Dendritic cell treated with granulocyte-macrophage colony-stimulating factor and Interleukin-4, amounts not matched to agents 40 ng/mL and 50 ng/mL, for 4 days (primary cell): ENCODE measurements around the gene HEATR9.
"Not testable (repeated sequence)": the region's sequence is repeated elsewhere in the genome, so short reads cannot be mapped to it uniquely, and the experiment has no call there.

Experiments
- H3K27ac Mint-ChIP-seq: one replicate; pipeline ENCODE4 v1.8.0; 2022; ENCODE audit warnings: mild to moderate bottlenecking, mixed read lengths
- H3K27me3 Mint-ChIP-seq: one replicate; pipeline ENCODE4 v1.8.0; 2022; ENCODE audit warnings: mild to moderate bottlenecking, mixed read lengths
- H3K36me3 Mint-ChIP-seq: one replicate; pipeline ENCODE4 v1.8.0; 2022; ENCODE audit warnings: low read depth, mixed read lengths
- H3K4me1 Mint-ChIP-seq: one replicate; pipeline ENCODE4 v1.8.0; 2022; ENCODE audit warnings: low read depth, mixed read lengths
- H3K4me3 Mint-ChIP-seq: one replicate; pipeline ENCODE4 v1.8.0; 2022; ENCODE audit warnings: mild to moderate bottlenecking, moderate library complexity, mixed read lengths
- H3K9me3 Mint-ChIP-seq: one replicate; pipeline ENCODE4 v1.8.0; 2022; ENCODE audit warnings: mixed read lengths
- intact Hi-C: fragments of 100-400 bp; cut with micrococcal nuclease; formaldehyde crosslinking; loops from one replicate; pipeline ENCODE4 v1.15.0; 2022

Gene HEATR9

DNA sequence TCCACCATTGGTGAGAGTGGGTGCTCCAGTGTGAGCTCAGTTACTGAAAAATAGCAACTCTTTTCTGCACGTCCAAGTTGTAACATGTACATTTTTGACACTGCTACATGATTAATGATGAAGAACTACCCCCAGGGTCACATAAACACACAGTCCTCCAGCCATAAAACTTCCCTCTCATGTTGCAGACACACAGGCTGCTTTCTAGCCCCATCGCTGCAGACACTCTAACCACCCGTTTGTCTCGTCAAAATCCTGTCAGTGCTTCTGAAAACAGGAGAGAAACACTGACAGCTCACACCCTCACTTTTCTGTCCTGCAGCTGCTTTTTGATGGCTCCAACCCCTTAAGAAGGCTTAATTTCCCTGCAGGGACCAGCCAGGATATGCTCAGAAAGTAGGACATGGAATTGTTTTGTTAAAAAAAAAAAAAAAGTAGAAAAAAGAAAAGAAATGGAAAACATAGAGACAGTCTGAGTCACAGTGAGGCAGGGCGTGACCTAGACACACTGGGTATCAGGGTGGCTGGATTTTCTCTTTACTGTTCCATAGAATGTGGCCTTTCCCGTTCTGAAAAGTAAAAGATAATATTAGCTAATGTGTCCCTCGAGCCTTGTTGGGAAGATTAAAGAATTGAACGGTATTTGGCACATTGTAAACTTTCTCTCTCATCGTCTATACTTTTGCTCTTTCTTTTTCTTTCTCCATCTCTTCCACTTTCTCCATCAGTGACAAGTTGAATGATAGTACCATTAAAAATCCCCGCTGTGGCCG is 32.2 kb upstream of the HEATR9 start:
- H3K36me3 Mint-ChIP-seq = no peaks in the 10 kb centered on the region
- H3K4me1 Mint-ChIP-seq = peaks cover 30% of the 10 kb centered on the region
- no peaks in the 10 kb centered on the region for H3K9me3 Mint-ChIP-seq
- H3K27ac Mint-ChIP-seq = no peak overlapping the region
- H3K4me3 Mint-ChIP-seq = no peak overlapping the region
- no peaks in the 10 kb centered on the region for H3K27me3 Mint-ChIP-seq
- intact Hi-C loops = no loop called here

GRCh38 chr17:35900280-35900679 is 31.6 kb upstream of the HEATR9 start:
- no peaks in the 10 kb centered on the region for H3K27me3 Mint-ChIP-seq
- intact Hi-C loops = no loop called here
- no peaks in the 10 kb centered on the region for H3K36me3 Mint-ChIP-seq
- no peak overlapping the region for H3K4me3 Mint-ChIP-seq
- peaks cover 36% of the 10 kb centered on the region for H3K4me1 Mint-ChIP-seq
- no peak overlapping the region for H3K27ac Mint-ChIP-seq
- no peaks in the 10 kb centered on the region for H3K9me3 Mint-ChIP-seq

DNA sequence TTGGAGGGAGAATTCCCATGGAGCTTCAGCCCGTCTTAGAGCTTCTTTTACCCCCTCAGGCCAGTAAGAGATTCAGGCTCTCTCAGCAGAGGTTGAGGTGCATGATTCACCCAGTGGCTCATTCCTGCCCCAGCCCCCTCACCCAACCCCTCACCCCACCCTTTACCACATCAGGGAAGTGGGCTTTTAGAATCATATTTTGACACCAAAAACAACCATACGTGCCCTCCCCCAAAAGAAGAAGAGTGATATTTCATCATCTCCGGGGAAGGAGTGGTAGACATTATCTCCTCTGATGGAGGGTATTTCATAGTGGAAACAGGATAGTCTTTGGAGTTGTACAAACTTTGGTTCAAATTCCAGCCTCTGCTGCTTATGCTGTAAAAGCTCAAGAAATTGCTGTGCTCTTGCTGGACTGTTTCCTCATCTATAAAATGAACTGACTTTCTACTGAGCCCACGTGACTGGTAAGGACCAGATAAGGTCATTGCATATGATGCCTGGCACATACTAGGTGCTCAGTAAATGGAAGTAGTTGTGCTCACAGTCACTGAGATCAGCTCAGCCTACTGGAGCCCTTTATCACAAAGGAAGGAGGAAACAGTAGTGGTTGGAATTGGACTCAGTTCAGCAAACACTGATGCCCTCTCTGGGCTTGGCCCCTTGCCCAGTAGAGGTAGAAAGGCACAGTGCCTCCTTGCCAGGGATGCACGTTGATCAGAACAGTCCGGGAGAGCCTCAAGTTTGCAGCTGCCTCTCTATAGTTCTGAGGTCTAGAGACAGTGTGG is 29.8 kb upstream of the HEATR9 start:
- Mint-ChIP-seq H3K9me3 (no peaks in the 10 kb centered on the region), H3K4me1 (peaks cover 47% of the 10 kb centered on the region), H3K36me3 (no peaks in the 10 kb centered on the region), H3K27me3 (no peaks in the 10 kb centered on the region), H3K4me3 (no peak overlapping the region), H3K27ac (no peak overlapping the region)
- intact Hi-C loops = no loop called here

DNA sequence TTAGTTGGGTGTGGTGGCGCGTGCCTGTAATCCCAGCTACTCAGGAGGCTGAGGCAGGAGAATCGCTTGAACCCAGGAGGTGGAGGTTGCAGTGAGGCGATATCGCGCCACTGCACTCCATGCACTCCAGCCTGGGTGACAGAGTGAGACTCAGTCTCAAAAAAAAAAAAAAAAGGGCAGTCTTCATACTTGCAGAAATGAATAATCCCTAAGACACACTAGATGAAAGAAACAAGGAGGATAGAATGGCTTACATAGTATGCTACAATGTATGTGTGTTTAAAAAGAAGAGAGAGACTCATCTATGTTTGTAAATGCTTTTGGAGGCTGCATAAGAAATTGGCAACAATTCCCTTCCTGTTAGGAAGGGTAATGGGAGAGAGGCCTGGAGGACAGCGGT is 29.1 kb upstream of the HEATR9 start:
- peaks cover 54% of the 10 kb centered on the region for H3K4me1 Mint-ChIP-seq
- H3K36me3 Mint-ChIP-seq, H3K27ac Mint-ChIP-seq, H3K4me3 Mint-ChIP-seq, intact Hi-C loops, H3K27me3 Mint-ChIP-seq, H3K9me3 Mint-ChIP-seq: not testable (repeated sequence)

DNA sequence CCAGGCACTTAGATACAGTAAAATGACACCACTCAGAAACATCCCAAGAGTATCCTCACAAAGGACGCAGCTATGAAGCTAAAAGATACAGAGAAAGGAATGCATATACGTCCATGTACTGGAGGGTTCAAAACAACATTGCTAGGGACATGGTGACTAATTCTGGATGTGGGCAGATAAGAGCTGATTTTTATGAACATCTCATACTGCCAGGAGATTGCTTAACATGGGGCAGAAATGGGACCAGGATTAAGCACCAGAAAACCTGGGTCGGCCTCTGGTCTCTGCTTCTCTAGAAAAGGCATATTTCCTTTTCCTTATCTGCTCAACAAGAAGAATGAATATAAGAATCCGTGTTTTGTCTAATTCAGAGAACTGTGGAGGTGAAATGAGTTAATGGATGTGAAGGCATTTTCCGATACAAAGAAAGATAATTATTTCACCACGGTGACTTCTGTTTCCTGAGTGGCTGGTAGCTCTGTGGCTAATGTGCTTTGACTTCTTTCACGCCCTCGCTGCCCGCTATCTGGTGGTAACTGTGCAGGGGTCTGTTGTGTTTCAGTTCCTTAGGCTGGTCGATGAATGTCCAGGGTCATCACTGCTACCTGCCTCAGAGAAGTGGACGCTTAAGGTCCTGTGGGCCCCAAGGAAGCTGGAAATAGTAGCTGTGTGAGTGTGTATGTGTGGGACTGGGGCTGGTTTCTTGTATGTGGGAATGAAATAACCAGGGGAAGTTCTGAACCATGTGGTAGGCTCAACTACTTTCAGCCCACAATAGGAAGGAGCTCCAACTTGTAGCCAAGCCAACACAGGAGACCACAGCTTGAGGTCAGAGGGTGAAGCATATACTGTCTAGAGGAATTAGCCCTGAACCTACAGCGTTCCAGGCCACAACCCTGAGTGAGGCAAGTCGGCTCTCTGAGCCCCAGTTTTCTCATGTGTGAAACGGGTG is 27.2 kb upstream of the HEATR9 start:
- no peaks in the 10 kb centered on the region for H3K9me3 Mint-ChIP-seq
- no peaks in the 10 kb centered on the region for H3K36me3 Mint-ChIP-seq
- no peaks in the 10 kb centered on the region for H3K27me3 Mint-ChIP-seq
- H3K4me1 Mint-ChIP-seq = peaks cover 67% of the 10 kb centered on the region
- intact Hi-C loops = no loop called here
- peak overlapping the region; percentile 78 for H3K27ac Mint-ChIP-seq
- no peak overlapping the region for H3K4me3 Mint-ChIP-seq

GRCh38 chr17:35894206-35894605 is 25.5 kb upstream of the HEATR9 start:
- intact Hi-C loops = no loop called here
- Mint-ChIP-seq H3K4me1 (peaks cover 73% of the 10 kb centered on the region), H3K4me3 (no peak overlapping the region)

GRCh38 chr17:35893751-35894150 is 25.1 kb upstream of the HEATR9 start:
- no peaks in the 10 kb centered on the region for H3K9me3 Mint-ChIP-seq
- peaks cover 69% of the 10 kb centered on the region for H3K4me1 Mint-ChIP-seq
- intact Hi-C loops = no loop called here
- H3K36me3 Mint-ChIP-seq = no peaks in the 10 kb centered on the region
- H3K27me3 Mint-ChIP-seq = no peaks in the 10 kb centered on the region
- H3K4me3 Mint-ChIP-seq = no peak overlapping the region
- peak overlapping the region; percentile 90 for H3K27ac Mint-ChIP-seq

More at GRCh38 chr17:35894206-35894605, 25.5 kb upstream of the HEATR9 start:
- no peaks in the 10 kb centered on the region for H3K9me3 Mint-ChIP-seq
- peak overlapping the region; percentile 90 for H3K27ac Mint-ChIP-seq
- H3K36me3 Mint-ChIP-seq = no peaks in the 10 kb centered on the region
- no peaks in the 10 kb centered on the region for H3K27me3 Mint-ChIP-seq

DNA sequence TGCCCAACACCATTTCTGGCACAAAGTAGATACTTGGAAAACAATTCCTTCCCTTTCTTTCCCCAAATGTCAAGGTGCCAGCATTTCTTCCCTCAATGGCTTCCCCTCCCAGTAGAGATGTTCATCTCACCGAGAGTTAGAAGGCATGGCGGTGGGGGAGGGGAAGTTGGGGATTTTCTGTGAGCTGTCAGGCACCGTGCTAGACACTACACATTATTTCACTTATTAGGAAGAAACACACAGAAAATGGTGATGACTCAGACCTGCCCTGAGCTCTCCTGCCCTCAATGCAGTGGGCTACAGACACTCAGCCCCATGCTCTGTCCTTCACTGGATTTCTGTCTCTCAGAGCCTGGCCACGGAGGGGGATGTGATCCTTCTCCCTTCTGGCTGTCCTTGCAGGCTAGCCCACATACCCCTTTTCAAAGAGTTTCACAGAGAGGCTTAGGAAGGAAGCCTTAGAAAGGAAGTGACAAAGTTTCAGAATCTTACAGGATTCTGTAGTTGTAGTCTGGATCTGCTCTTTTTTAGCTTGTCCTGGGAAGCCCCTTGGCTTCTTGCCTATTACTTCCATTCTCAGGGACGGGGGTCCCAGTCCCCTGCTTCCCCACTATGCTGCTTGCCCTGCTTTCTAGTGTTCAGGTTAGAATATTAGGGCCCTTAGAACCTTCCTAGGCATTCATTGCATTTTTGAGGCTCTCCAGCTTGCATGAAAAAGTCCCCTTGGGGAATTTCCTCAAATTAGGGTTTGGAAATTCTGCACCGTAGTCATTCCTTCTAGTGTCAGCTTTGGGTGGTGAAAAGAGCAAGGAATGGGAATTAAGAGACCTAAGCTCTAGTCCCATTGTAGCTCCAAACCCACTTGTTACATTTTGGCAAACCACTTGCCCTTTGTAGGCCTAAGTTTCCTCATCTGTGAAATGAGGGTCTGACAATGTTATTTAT is 23.7 kb upstream of the HEATR9 start:
- Mint-ChIP-seq H3K4me3 (no peak overlapping the region), H3K27me3 (no peaks in the 10 kb centered on the region), H3K4me1 (peaks cover 58% of the 10 kb centered on the region), H3K9me3 (no peaks in the 10 kb centered on the region), H3K36me3 (no peaks in the 10 kb centered on the region), H3K27ac (peak overlapping the region; percentile 90)
- intact Hi-C loops = no loop called here

DNA sequence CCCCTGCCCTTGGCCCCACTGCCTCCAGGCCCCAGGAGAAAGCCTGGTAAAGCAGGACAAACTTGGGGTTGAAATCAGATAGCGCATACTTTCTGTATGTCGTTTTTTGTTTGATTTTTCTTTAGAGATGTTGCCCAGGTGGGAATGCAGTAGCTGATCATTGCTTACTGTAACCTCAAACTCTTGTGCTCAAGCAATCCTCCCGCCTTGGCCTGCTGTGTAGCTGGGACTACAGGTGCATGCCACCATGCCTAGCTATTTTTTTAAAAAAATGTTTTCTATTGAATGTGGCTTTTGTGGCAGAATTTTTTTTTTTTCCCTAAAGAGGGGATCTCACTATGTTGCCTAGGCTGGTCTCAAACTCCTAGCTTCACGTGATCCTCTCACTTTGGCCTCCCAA is 22.6 kb upstream of the HEATR9 start:
- Mint-ChIP-seq H3K4me1 (peaks cover 53% of the 10 kb centered on the region), H3K36me3 (no peaks in the 10 kb centered on the region), H3K9me3 (no peaks in the 10 kb centered on the region), H3K27ac (no peak overlapping the region), H3K27me3 (no peaks in the 10 kb centered on the region), H3K4me3 (no peak overlapping the region)
- intact Hi-C loops = no loop called here

GRCh38 chr17:35890774-35891155 is 22.1 kb upstream of the HEATR9 start:
- H3K36me3 Mint-ChIP-seq = no peaks in the 10 kb centered on the region
- no peak overlapping the region for H3K27ac Mint-ChIP-seq
- intact Hi-C loops = no loop called here
- peaks cover 48% of the 10 kb centered on the region for H3K4me1 Mint-ChIP-seq
- H3K27me3 Mint-ChIP-seq = no peaks in the 10 kb centered on the region
- H3K4me3 Mint-ChIP-seq = no peak overlapping the region
- no peaks in the 10 kb centered on the region for H3K9me3 Mint-ChIP-seq

DNA sequence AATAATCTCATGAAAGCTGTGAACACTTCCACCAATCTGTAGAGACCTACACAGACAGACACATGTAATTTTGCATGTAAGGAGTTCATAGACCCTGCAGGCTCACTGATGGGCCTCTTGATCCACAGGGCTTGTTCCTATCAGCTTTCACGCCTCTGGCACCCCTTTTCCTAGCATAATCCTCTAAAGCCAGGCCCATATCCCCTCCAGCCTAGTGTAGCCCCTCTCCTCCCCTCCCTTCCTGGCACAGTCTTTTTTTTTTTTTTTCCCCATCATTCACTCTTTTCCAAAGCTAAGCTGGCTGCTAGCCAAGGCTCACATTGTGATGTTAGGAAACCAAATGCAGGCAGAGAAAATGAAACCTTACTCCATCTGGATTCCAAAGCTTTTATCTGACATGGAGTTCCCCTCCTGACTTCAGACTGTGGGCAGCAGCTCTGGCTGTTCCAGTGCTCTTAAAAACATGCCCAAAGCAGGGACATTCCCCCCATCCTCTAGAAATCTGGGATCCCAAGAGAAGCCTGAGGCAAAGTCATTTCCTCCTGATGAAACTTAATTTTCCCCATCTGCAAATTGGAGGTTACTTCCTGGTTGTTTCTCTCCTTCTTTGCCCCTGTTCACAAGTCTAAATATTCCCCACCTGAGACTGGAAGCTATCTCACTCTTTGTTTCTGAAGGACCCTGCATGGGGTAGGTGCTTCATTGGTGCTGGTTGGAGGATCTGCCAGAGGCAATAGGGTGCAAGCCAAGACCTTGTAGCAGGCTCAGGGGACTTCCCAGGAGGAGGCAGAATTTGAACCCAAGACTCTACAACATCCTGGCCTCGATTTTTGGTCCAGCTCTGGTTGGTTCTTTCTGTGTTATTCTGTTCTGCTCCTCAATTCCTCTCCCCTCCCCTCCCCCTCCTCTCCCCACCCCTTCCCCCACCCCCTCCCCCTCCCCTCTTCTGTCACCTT is 21.4 kb upstream of the HEATR9 start:
- intact Hi-C loops = no loop called here
- Mint-ChIP-seq H3K9me3 (no peaks in the 10 kb centered on the region), H3K4me1 (peaks cover 42% of the 10 kb centered on the region), H3K4me3 (no peak overlapping the region), H3K27me3 (no peaks in the 10 kb centered on the region), H3K27ac (peak overlapping the region; percentile 58), H3K36me3 (no peaks in the 10 kb centered on the region)

- Mint-ChIP-seq H3K27me3 (no peaks in the 10 kb centered on the region), H3K4me3 (no peak overlapping the region), H3K36me3 (no peaks in the 10 kb centered on the region), H3K27ac (no peak overlapping the region), H3K9me3 (no peaks in the 10 kb centered on the region), H3K4me1 (peaks cover 40% of the 10 kb centered on the region)
- intact Hi-C loops = no loop called here
Measured at GRCh38 chr17:35889241-35889640, 20.6 kb upstream of the HEATR9 start.
